ENCODE measurements around the gene MYO16.

DNA sequence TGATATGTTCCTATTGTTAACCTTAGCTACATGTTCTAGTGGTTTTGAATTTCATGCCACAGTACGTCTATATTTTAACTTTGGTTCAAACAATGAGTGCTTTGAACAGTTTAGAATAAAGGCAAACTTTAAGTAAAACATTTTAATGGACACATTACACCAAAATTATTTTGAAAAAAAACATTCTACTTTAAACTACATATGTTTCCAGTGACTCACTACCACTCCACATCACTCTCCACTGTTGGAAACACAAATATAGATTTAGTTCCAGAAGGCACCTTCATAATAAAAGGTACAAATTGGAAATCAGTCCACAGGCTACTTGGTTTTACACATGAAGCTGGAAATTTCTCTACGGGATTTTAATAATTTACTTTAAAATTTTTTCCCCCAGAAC, 373.5 kb downstream of the MYO16 start:
- TF ChIP-seq POLR2A (IDR thresholded peaks at IDR 0.05): no peak
- TF ChIP-seq, protein P1, sequence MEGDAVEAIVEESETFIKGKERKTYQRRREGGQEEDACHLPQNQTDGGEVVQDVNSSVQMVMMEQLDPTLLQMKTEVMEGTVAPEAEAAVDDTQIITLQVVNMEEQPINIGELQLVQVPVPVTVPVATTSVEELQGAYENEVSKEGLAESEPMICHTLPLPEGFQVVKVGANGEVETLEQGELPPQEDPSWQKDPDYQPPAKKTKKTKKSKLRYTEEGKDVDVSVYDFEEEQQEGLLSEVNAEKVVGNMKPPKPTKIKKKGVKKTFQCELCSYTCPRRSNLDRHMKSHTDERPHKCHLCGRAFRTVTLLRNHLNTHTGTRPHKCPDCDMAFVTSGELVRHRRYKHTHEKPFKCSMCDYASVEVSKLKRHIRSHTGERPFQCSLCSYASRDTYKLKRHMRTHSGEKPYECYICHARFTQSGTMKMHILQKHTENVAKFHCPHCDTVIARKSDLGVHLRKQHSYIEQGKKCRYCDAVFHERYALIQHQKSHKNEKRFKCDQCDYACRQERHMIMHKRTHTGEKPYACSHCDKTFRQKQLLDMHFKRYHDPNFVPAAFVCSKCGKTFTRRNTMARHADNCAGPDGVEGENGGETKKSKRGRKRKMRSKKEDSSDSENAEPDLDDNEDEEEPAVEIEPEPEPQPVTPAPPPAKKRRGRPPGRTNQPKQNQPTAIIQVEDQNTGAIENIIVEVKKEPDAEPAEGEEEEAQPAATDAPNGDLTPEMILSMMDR (IDR thresholded peaks at IDR 0.05): no peak
